ENCODE results near the gene GNG7.
A peak's percentile ranks its signal among the peaks of the same experiment; 100 is the strongest.
"Not testable (repeated sequence)": the region's sequence is repeated elsewhere in the genome, so short reads cannot be mapped to it uniquely, and the experiment has no call there.

GNG7 gene

GRCh38 chr19:2591537-2592291 lies 110.8 kb downstream of the GNG7 start:
- DNase-seq, result no peak

DNA sequence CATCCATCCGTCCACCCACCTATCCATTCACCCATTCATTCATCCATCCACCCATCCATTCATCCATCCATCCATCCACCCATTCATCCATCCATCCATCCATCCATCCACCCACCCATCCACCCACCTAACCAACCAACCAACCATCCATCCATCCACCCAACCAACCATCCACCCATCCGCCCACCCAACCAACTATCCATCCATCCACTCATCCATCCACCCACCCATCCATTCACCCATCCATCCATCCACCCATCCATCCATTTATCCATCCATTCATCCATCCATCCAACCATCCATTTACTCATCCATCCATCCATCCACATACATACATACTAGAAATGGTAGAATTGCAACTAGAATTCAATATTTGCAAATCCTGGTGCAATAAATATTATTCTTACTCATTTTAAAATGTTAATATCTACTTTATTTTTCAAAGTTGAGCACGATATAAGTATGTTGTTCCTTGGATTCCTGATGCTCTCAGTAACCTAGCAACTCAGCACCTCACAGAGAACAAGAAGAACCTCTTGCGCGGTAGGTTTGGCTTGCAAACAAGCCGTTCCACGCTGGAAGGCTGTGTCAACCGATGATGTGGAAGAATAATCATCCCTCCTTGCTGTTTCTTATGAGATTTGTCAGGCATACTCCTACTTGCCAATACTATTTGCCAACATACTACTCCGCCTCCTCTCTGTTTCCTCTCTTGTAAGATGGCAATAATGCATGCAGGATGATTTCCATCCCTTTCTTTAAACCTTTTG lies 111.7 kb downstream of the GNG7 start:
- DNase-seq, result no peak

GRCh38 chr19:2589441-2589840 lies 113.1 kb downstream of the GNG7 start:
- DNase-seq, result no peak

GRCh38 chr19:2588081-2588777 lies 114.3 kb downstream of the GNG7 start:
- no peak for DNase-seq

DNA sequence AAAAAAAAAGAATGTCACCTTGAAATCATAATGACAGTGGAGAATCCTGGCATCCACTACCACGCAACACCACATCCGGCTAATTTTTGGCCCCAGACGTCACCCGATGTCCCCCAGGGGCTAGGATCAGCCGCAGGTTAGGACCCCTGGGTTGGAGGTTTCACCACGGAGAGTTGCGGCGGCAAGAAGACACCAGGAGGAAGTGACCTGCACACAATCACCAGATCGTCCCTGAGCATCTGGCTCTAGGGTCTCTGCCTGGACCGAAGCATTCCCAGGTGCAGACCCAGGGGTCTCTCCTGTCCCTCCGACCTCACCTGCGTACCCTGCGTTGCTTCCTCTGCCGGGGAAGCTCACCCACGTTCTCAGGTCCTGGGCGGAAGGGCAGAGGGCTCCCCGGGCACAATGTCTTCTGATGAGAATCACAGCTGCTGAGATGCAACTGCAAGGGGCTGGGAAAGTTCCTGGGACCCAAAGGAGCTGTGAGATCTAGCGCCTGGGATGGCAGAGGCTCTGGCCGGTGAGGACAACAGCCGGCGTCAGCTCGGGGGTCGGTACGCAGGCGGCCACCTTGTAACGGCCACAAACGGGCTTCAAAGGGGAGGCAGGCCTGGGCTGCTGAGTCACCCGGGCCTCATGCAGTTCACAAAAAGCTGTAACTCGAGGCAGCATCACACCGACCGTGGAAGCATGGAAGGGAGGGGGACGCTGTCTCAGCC lies 115.3 kb downstream of the GNG7 start:
- no peak for DNase-seq

DNA sequence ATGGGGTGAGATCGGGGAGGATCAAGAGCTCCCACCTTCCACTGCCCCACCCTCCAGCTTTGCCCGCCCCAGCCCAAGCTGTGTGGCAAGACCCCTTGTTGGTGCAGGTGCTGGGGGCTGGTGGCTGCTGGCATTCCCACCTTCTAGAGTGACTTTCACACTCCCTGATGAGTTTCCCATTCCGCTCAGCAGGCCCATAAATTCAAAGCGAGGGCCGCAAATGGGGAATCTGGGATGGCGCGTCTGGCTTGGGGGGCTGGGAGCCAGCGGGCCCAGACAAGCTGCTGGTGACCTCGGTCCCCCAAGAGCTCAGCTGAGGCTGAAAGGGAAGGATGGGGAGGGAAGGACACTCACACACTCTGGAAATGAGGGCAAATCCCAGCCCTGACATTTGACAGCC lies 116.3 kb downstream of the GNG7 start:
- no peak for DNase-seq

DNA sequence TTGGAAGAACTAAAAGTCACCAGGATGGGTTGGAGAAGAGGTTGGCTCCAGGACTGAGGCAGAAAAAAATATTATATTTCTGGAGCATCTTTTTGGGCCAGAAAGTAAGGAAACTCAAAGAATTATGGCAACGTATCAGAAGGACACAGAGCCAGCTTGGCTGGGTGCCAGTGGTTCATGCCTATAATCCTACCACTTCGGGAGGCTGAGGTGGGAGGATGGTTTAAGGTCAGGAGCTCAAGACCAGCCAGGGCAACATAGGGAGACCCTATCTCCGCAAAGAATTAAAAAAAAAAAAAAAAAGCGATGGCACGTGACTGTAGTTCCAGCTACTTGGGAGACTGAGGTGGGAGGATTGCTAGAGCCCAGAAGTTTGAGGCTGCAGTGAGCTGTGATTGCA lies 118.5 kb downstream of the GNG7 start:
- no peak for DNase-seq

DNA sequence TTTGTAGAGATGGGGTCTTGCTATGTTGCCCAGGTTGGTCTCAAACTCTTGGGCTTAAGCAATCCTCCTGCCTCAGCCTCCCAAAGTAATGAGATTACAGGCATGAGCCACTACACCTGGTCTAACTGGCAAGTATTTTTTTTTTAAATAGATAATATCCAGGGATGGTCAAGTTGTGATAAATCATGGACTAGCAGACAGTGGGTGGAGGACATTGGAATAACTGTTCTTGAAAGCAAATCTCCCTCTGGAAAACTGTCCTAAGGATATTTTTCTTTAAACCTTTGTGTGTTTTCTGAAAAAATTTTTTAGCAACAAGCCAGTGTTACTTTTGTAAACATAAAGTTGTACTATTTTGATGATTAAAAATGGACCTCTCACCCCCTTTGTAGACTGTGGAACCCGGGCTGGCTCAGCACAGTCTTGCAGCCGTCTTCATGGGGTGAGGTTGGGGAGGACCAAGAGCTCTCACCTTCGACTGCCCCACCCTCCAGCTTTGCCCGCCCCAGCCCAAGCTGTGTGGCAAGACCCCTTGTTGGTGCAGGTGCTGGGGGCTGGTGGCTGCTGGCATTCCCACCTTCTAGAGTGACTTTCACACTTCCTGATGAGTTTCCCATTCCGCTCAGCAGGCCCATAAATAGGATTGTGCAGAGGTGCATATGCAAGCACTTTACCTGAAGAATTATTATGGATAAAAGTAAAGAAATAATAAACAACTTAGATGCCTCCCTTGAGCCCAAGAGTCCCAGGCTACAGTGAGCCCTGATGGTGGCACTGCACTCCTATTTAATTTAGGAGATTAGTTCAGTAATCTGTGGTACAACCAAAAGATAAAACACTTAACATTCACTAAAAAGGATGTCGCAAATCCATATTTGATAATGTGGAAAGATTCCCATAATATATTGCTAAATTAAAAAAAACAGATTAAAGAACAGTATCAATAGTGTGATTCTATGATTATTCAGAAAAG lies 119.2 kb downstream of the GNG7 start:
- no peak for DNase-seq

GRCh38 chr19:2580396-2580795 lies 122.1 kb downstream of the GNG7 start:
- DNase-seq, result not testable (repeated sequence)

DNA sequence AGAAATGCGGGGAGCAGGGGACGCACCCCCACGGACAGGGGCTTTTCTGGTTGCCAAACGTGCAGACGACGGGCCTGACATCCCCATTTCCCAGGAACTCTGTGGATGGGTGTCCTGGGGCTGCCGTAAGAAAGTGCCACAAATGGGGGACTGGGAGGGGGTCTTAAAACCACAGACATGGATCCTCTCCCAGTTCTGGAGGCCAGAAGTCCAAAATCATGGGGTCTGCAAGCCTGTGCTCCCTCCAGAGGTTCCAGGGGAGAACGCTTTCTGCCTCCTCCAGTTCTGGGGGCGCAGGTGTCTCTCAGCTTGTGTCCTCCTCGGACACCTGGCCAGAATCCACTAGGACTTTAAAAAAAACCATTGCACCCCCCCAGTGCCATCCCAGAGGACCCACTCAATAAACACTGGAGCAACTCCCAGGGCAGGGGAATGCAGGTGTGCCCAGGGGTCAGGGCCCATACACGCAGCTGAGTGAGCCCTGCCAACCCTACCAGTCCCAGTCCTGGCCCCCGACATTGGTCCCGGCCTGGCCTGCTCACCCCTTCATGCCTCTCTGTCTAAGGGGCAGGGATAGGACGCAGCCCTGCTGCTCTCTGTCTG lies 122.7 kb downstream of the GNG7 start:
- no peak for DNase-seq

DNA sequence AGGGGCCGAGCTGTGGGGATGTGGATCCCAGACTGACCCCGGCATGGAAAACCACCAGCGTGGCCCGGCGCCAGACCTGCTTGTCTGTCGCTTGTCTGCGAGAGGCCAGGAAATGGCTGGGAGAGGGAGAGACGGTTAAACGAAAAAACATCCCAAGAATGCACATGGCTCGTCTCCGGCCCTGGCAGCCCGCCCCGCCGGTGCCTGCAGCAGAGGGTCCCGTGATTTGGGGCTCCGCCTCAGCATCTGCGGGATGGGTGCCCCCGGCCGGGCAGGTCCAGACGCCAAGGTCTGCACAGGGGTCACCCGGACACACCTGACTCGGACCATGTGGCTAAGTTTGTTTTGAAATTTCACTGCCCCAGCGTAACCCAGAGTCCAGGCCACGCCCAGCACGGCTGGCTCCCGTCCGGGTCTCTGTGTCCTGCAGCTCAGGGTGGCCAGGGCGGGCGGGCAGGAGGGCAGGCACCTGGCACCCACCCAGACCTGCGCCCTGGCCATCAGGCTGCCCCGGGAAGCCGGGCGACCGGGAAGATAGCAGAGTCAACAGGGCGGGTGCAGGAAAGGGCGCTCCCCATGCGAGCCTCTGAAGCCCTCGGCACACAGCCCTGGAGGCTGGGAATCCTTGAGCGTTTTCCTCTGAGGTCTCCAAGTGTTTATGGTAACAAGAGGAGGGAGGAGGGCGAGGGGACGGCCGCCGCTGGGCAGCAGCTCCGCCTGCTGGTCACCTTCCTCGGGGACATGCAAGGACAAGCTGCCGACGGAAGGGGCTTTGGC lies 123.4 kb downstream of the GNG7 start:
- peak; percentile 67 for DNase-seq

- no peak for DNase-seq
Measured at GRCh38 chr19:2578391-2578890, 124.1 kb downstream of the GNG7 start.

GRCh38 chr19:2577722-2578335 lies 124.7 kb downstream of the GNG7 start:
- DNase-seq, result no peak

- DNase-seq, result no peak
Measured at GRCh38 chr19:2575734-2576481, 126.6 kb downstream of the GNG7 start.

- DNase-seq, result no peak
Measured at GRCh38 chr19:2574971-2575630, 127.4 kb downstream of the GNG7 start.

- DNase-seq, result no peak
Measured at GRCh38 chr19:2574478-2574931, 128.0 kb downstream of the GNG7 start.

GRCh38 chr19:2573916-2574315 lies 128.6 kb downstream of the GNG7 start:
- DNase-seq, result no peak

GRCh38 chr19:2572152-2572551 lies 130.3 kb downstream of the GNG7 start:
- not testable (repeated sequence) for DNase-seq

Data from CD4-positive, alpha-beta T cell treated with Interleukin-4 for 4 hours (primary cell).